CD4-positive, alpha-beta T cell treated with Interferon alpha-2 for 1 hour (primary cell): ENCODE data around the gene MSANTD1.

Experiments used
- DNase-seq, 2 donors: peaks; one replicate each; pipeline ENCODE4 v3.0.0-alpha.2; 2020 to 2022

MSANTD1 gene

DNA sequence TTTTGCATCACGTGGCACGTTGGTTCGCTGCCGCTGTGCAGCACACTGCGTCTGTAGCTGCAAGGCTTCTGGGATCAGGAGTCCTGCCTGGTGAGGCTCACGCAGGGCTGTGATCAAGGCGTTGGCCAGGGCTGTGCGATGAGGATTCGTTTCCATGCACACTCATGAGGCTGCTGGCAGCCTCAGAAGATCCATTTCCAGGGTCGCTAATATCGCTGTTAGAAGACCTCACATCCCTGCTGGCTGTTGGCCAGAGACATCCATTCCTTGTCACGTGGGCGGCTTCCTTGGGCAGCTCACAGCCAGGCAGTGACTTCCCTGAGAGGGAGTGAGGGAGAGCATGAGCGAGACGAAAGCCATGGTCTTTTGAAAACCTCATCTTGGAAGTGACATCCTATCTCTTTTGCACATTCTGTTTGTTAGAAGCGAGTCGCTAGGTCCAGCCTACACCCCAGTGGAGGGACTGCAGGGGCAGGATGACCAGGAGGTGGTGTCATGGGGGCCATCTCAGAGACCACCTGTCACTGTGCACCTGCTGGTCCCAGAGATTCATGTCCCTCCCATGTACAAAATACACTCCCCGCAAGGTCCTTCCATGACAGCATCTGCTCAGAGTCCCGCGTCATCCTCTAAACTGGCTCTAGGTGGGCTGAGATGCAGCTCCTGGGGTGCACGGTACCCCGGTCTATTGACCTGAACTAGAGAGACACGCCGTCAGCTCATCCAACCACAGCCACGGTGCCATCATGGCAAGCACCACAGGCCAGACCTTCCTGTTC lies 56.1 kb downstream of the MSANTD1 start:
- DNase-seq, result no peak

DNA sequence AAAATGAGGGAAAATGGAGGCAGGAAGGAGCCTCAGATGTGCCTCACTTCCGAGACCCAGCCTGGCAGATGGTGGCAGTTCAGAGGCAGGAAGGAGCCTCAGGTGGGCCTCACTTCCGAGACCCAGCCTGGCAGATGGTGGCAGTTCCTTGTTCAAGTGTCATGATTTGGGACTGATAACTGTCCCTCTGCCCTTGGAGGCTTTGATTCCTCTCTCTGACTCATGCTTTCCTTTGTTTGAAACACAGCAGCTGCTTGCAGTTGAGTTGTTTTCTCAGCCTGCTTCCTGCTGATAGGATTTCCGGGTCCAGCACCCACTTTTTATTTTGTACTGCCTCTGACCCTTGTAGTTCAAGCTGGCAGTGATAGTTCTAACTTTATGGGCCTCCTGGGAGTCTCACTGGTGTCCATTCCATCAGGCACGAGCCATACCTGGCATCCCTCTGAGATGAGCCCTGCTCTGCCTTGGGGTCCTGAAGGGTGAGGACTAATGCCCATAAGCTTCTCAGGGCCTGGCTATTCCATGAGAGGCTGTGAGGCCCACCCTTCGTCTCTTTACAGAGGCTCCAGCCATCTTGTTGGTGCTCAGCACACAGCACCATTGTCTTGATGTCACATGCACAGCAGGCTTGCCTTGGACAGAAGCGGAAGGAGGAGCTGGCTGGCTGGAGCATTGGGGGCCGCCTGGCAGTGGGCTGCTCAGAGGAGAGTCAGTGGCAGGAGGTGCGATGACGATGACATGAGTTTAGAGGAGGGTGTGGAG lies 56.8 kb downstream of the MSANTD1 start:
- DNase-seq, result no peak
